GM18870 (cell line): ENCODE results near the gene UNC80.

Experiments used
- ATAC-seq: cut with Tn5 transposase; IDR thresholded peaks from one replicate; pipeline ENCODE4 v1.9.1; 2021; ENCODE audit warnings: moderate library complexity; ENCODE audit not compliant: unreplicated experiment

Gene UNC80

GRCh38 chr2:209960676-209961630, 189.3 kb downstream of the UNC80 start:
- peak; percentile 95 for ATAC-seq

GRCh38 chr2:209965723-209966122, 194.1 kb downstream of the UNC80 start:
- ATAC-seq, result no peak

GRCh38 chr2:209969692-209970091, 198.1 kb downstream of the UNC80 start:
- no peak for ATAC-seq

- no peak for ATAC-seq
Observed at GRCh38 chr2:209970271-209970670, 198.6 kb downstream of the UNC80 start.

- ATAC-seq, result no peak
Observed at GRCh38 chr2:209970711-209971110, 199.1 kb downstream of the UNC80 start.

GRCh38 chr2:209973328-209973727, 201.7 kb downstream of the UNC80 start:
- no peak for ATAC-seq

GRCh38 chr2:209974576-209974975, 202.9 kb downstream of the UNC80 start:
- no peak for ATAC-seq

- ATAC-seq, result peak; percentile 85
Observed at GRCh38 chr2:209976698-209977385, 205.2 kb downstream of the UNC80 start.

GRCh38 chr2:209977386-209978239, 206.0 kb downstream of the UNC80 start:
- ATAC-seq, result peak; percentile 55

- no peak for ATAC-seq
Observed at GRCh38 chr2:209984291-209984690, 212.7 kb downstream of the UNC80 start.

GRCh38 chr2:209985874-209986273, 214.2 kb downstream of the UNC80 start:
- ATAC-seq, result no peak

GRCh38 chr2:209986415-209986814, 214.8 kb downstream of the UNC80 start:
- no peak for ATAC-seq

- peak; percentile 65 for ATAC-seq
Observed at GRCh38 chr2:209988010-209988409, 216.4 kb downstream of the UNC80 start.

GRCh38 chr2:209990838-209991237, 219.2 kb downstream of the UNC80 start:
- no peak for ATAC-seq

GRCh38 chr2:209993968-209994367, 222.3 kb downstream of the UNC80 start:
- no peak for ATAC-seq

GRCh38 chr2:209998596-209998995, 227.0 kb downstream of the UNC80 start:
- ATAC-seq, result no peak

GRCh38 chr2:210000464-210001324, 229.1 kb downstream of the UNC80 start:
- no peak for ATAC-seq

- peak; percentile 95 for ATAC-seq
Observed at GRCh38 chr2:210002158-210003157, 230.8 kb downstream of the UNC80 start, which contains the start of gene RPE. RPE (plus strand) TSS chr2:210002638; CDS start chr2:210002662, 24 bp downstream.

- no peak for ATAC-seq
Observed at GRCh38 chr2:210003359-210003758, 231.7 kb downstream of the UNC80 start.
